ENCODE measurements around the gene EMP2.
A peak's percentile ranks its signal among the peaks of the same experiment; 100 is the strongest.

EMP2 gene

DNA sequence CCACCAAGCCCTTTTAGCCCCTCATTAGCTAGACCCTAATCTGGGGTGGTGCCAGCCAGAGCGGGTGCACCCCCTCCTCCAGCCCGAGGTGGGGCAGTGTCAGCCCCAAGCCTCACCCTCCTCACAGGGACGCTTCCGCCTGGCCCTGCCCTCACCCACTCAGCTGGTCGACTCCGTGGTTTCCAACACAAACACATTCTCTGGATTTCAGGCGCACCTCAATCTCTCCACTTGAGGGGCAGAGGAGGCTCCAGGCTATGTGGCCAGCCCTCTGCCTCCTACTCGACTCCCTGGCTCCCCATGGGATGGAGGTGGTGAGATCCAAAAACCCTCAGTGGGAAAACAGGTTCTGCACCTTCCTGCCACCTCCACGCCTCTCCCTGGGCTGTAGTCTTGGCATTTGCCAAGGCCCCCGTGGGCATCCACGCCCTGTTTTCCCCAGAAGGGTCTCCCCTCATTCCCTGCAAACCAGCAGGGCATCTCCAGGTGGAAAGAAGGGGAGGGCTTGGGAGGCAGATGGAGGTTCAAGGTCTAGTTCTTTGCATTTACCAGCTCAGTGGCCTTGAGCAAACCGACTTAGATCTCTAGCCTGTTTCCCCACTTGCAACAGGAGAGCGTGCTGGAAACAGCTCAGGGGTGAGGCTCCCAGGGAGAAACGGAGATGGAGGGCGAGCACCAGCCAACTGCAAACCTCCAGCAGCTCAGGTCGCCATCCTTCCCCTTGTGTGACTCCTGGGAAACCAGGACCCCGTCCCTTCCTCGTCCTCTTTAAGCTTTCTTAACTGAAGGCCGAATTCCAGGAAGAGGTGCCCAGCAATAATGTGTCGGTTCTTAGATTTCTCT lies 1.7 kb downstream of the EMP2 start (continued):
- TF ChIP-seq, protein P1, sequence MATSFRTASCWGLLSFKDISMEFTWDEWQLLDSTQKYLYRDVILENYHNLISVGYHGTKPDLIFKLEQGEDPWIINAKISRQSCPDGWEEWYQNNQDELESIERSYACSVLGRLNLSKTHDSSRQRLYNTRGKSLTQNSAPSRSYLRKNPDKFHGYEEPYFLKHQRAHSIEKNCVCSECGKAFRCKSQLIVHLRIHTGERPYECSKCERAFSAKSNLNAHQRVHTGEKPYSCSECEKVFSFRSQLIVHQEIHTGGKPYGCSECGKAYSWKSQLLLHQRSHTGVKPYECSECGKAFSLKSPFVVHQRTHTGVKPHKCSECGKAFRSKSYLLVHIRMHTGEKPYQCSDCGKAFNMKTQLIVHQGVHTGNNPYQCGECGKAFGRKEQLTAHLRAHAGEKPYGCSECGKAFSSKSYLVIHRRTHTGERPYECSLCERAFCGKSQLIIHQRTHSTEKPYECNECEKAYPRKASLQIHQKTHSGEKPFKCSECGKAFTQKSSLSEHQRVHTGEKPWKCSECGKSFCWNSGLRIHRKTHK (tag by site-specific recombination; IDR thresholded peaks at IDR 0.05): no peak
- TF ChIP-seq ZNF561 (tag by site-specific recombination; IDR thresholded peaks at IDR 0.05; ENCODE audit: borderline replicate concordance): no peak
- no peak for TF ChIP-seq ZNF747 (tag by site-specific recombination; IDR thresholded peaks at IDR 0.05)
- TF ChIP-seq ZNF19 (tag by site-specific recombination; IDR thresholded peaks at IDR 0.05; ENCODE audit: low read depth): no peak
- TF ChIP-seq ZNF624 (tag by site-specific recombination; IDR thresholded peaks at IDR 0.05): no peak
- no peak for TF ChIP-seq ZNF175 (tag by site-specific recombination; IDR thresholded peaks at IDR 0.05)
- no peak for TF ChIP-seq MZF1 (tag by site-specific recombination; IDR thresholded peaks at IDR 0.05; ENCODE audit: borderline replicate concordance)
- TF ChIP-seq ZNF610 (tag by site-specific recombination; IDR thresholded peaks at IDR 0.05; ENCODE audit: borderline replicate concordance): no peak
- no peak for TF ChIP-seq MYNN (tag by site-specific recombination; IDR thresholded peaks at IDR 0.05; ENCODE audit: borderline replicate concordance)
- no peak for TF ChIP-seq ZNF596 (tag by site-specific recombination; IDR thresholded peaks at IDR 0.05)
- no peak for TF ChIP-seq GLIS1 (tag by site-specific recombination; IDR thresholded peaks at IDR 0.05)
- TF ChIP-seq ZNF513 (tag by site-specific recombination; IDR thresholded peaks at IDR 0.05): no peak

- Histone ChIP-seq H3K4me1 (ENCODE audit: control insufficient read depth, insufficient read depth, low read length) (peaks cover 5% of the 10 kb centered on the region; the same call in 1 of the 2 replicates), H3K4me3 (ENCODE audit: low read depth, low read length) (no peak overlapping the region), H3K36me3 (ENCODE audit: control insufficient read depth in 2 of 2, insufficient read depth in 1 of 2, low read length in 2 of 2) (no peaks in the 10 kb centered on the region), H3K9me3 (ENCODE audit: control insufficient read depth, insufficient read depth, low read depth, low read length) (no peaks in the 10 kb centered on the region), H3K27ac (ENCODE audit: extremely low read depth, low read depth, low read length) (no peak overlapping the region)
- POLR2A ChIA-PET: interaction anchor here (1.0 kb wide), 1 partner anchor 12 kb away, joined by 3 read pairs; no protein-coding TSS in a partner anchor
- CTCF ChIA-PET: interaction anchor here (0.5 to 1.1 kb wide), 2 partner anchors 11 to 378 kb away, joined by 4 read pairs; no protein-coding TSS in a partner anchor
- no peak for TF ChIP-seq ZNF777 (tag by site-specific recombination; IDR thresholded peaks at IDR 0.05; ENCODE audit: borderline replicate concordance)
- no peak for TF ChIP-seq SP3 (tag by site-specific recombination; IDR thresholded peaks at IDR 0.05)
- TF ChIP-seq, protein P2, sequence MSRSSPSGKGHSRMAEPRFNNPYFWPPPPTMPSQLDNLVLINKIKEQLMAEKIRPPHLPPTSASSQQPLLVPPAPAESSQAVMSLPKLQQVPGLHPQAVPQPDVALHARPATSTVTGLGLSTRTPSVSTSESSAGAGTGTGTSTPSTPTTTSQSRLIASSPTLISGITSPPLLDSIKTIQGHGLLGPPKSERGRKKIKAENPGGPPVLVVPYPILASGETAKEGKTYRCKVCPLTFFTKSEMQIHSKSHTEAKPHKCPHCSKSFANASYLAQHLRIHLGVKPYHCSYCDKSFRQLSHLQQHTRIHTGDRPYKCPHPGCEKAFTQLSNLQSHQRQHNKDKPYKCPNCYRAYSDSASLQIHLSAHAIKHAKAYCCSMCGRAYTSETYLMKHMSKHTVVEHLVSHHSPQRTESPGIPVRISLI (tag by site-specific recombination; IDR thresholded peaks at IDR 0.05): no peak
- TF ChIP-seq, protein P3, sequence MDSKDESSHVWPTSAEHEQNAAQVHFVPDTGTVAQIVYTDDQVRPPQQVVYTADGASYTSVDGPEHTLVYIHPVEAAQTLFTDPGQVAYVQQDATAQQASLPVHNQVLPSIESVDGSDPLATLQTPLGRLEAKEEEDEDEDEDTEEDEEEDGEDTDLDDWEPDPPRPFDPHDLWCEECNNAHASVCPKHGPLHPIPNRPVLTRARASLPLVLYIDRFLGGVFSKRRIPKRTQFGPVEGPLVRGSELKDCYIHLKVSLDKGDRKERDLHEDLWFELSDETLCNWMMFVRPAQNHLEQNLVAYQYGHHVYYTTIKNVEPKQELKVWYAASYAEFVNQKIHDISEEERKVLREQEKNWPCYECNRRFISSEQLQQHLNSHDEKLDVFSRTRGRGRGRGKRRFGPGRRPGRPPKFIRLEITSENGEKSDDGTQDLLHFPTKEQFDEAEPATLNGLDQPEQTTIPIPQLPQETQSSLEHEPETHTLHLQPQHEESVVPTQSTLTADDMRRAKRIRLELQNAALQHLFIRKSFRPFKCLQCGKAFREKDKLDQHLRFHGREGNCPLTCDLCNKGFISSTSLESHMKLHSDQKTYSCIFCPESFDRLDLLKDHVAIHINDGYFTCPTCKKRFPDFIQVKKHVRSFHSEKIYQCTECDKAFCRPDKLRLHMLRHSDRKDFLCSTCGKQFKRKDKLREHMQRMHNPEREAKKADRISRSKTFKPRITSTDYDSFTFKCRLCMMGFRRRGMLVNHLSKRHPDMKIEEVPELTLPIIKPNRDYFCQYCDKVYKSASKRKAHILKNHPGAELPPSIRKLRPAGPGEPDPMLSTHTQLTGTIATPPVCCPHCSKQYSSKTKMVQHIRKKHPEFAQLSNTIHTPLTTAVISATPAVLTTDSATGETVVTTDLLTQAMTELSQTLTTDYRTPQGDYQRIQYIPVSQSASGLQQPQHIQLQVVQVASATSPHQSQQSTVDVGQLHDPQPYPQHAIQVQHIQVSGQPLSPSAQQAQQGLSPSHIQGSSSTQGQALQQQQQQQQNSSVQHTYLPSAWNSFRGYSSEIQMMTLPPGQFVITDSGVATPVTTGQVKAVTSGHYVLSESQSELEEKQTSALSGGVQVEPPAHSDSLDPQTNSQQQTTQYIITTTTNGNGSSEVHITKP (tag by site-specific recombination; IDR thresholded peaks at IDR 0.05): peak; percentile 99
- peak; percentile 48; the same call in 1 of the 2 replicates for TF ChIP-seq ZIC2 (tag by site-specific recombination; IDR thresholded peaks at IDR 0.05)
- TF ChIP-seq, protein P4, sequence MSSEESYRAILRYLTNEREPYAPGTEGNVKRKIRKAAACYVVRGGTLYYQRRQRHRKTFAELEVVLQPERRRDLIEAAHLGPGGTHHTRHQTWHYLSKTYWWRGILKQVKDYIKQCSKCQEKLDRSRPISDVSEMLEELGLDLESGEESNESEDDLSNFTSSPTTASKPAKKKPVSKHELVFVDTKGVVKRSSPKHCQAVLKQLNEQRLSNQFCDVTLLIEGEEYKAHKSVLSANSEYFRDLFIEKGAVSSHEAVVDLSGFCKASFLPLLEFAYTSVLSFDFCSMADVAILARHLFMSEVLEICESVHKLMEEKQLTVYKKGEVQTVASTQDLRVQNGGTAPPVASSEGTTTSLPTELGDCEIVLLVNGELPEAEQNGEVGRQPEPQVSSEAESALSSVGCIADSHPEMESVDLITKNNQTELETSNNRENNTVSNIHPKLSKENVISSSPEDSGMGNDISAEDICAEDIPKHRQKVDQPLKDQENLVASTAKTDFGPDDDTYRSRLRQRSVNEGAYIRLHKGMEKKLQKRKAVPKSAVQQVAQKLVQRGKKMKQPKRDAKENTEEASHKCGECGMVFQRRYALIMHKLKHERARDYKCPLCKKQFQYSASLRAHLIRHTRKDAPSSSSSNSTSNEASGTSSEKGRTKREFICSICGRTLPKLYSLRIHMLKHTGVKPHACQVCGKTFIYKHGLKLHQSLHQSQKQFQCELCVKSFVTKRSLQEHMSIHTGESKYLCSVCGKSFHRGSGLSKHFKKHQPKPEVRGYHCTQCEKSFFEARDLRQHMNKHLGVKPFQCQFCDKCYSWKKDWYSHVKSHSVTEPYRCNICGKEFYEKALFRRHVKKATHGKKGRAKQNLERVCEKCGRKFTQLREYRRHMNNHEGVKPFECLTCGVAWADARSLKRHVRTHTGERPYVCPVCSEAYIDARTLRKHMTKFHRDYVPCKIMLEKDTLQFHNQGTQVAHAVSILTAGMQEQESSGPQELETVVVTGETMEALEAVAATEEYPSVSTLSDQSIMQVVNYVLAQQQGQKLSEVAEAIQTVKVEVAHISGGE (tag by site-specific recombination; conservative IDR thresholded peaks at IDR 0.05; ENCODE audit: low read depth): no peak
- TF ChIP-seq ZNF169 (tag by site-specific recombination; IDR thresholded peaks at IDR 0.05): no peak
- TF ChIP-seq PATZ1 (tag by site-specific recombination; IDR thresholded peaks at IDR 0.05): no peak; the same call in none of the 2 replicates
Observed at GRCh38 chr16:10577305-10578202, 2.8 kb downstream of the EMP2 start.
